ENCODE results near the gene FRG2B. TPM values are rescaled to one million over a fixed set of nuclear protein-coding genes. Genes with fewer than 3 reads are reported as not detected.

FRG2B gene
- total RNA-seq, 1 experiment from 2014 or later: not detected

Other genes starting within 250 kb of the FRG2B start
- gene PAOX, start 247.5 kb downstream of the FRG2B start, total RNA-seq (2014; rRNA removed): 3.7 and 4.1 TPM in 2 replicates
- gene MTG1, start 232.6 kb downstream of the FRG2B start, total RNA-seq (2014; rRNA removed): 38.8 and 39.4 TPM in 2 replicates
- gene SPRN, start 202.2 kb downstream of the FRG2B start, total RNA-seq (2014; rRNA removed): not detected in 2 replicates
- gene SCART1, start 172.8 kb downstream of the FRG2B start, total RNA-seq (2014; rRNA removed): 2.4 and 5.1 TPM in 2 replicates
- gene CYP2E1, start 99.4 kb downstream of the FRG2B start, total RNA-seq (2014; rRNA removed): 3.3 and 4.2 TPM in 2 replicates
- not detected in 2 replicates for gene SYCE1, start 61.2 kb downstream of the FRG2B start, total RNA-seq (2014; rRNA removed)